Measurements from ENCODE around the gene LCOR. TPM values are rescaled to one million over a fixed set of nuclear protein-coding genes. Genes with fewer than 3 reads are reported as not detected.
A peak's percentile ranks its signal among the peaks of the same experiment; 100 is the strongest.

LCOR gene
- total RNA-seq, 4 donors from 2014 or later = 13.0 to 36.8 (median 17.1) TPM

- H3K4me1 ChIP-seq = no peaks in the 10 kb centered on the region
- H3K36me3 ChIP-seq = no peaks in the 10 kb centered on the region
- H3K9me3 ChIP-seq = no peaks in the 10 kb centered on the region
- 91% methylated on average over 5 of the region's 8 CpGs for WGBS
- no peaks in the 10 kb centered on the region for H3K27me3 ChIP-seq
- no peak overlapping the region for H3K4me3 ChIP-seq
- DNase-seq (ENCODE audit: low spot score in 2 of 2) = peak in 1 of 2 donors; percentile 49
- no peak overlapping the region for H3K27ac ChIP-seq
- TF ChIP-seq POLR2AphosphoS5 (IDR thresholded peaks at IDR 0.05) (no peak), POLR2A (IDR thresholded peaks at IDR 0.05) (no peak), EP300 (IDR thresholded peaks at IDR 0.05) (no peak)
- TF ChIP-seq, protein P1, sequence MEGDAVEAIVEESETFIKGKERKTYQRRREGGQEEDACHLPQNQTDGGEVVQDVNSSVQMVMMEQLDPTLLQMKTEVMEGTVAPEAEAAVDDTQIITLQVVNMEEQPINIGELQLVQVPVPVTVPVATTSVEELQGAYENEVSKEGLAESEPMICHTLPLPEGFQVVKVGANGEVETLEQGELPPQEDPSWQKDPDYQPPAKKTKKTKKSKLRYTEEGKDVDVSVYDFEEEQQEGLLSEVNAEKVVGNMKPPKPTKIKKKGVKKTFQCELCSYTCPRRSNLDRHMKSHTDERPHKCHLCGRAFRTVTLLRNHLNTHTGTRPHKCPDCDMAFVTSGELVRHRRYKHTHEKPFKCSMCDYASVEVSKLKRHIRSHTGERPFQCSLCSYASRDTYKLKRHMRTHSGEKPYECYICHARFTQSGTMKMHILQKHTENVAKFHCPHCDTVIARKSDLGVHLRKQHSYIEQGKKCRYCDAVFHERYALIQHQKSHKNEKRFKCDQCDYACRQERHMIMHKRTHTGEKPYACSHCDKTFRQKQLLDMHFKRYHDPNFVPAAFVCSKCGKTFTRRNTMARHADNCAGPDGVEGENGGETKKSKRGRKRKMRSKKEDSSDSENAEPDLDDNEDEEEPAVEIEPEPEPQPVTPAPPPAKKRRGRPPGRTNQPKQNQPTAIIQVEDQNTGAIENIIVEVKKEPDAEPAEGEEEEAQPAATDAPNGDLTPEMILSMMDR (IDR thresholded peaks at IDR 0.05) = no peak
Observed at GRCh38 chr10:97012470-97012869, 180.4 kb downstream of the LCOR start.

- Histone ChIP-seq H3K36me3 (no peaks in the 10 kb centered on the region), H3K4me3 (no peak overlapping the region), H3K4me1 (no peaks in the 10 kb centered on the region), H3K27ac (no peak overlapping the region), H3K9me3 (no peaks in the 10 kb centered on the region), H3K27me3 (no peaks in the 10 kb centered on the region)
- 85% methylated on average over 8 of the region's 8 CpGs for WGBS
- TF ChIP-seq, protein P1 (IDR thresholded peaks at IDR 0.05) = no peak
- no peak for TF ChIP-seq POLR2A (IDR thresholded peaks at IDR 0.05)
- TF ChIP-seq POLR2AphosphoS5 (IDR thresholded peaks at IDR 0.05) = no peak
- TF ChIP-seq EP300 (IDR thresholded peaks at IDR 0.05) = no peak
- no peak for DNase-seq (ENCODE audit: low spot score in 2 of 2)
Observed at GRCh38 chr10:97013568-97013967, 181.5 kb downstream of the LCOR start.

GRCh38 chr10:97013983-97014382 is 181.9 kb downstream of the LCOR start:
- no peaks in the 10 kb centered on the region for H3K36me3 ChIP-seq
- DNase-seq (ENCODE audit: low spot score in 2 of 2) = peak in 1 of 2 donors; percentile 47
- no peaks in the 10 kb centered on the region for H3K4me1 ChIP-seq
- no peak overlapping the region for H3K27ac ChIP-seq
- no peak for TF ChIP-seq EP300 (IDR thresholded peaks at IDR 0.05)
- no peak for TF ChIP-seq POLR2AphosphoS5 (IDR thresholded peaks at IDR 0.05)
- TF ChIP-seq POLR2A (IDR thresholded peaks at IDR 0.05) = no peak
- TF ChIP-seq, protein P1 (IDR thresholded peaks at IDR 0.05) = no peak
- H3K4me3 ChIP-seq = no peak overlapping the region
- no peaks in the 10 kb centered on the region for H3K9me3 ChIP-seq
- H3K27me3 ChIP-seq = no peaks in the 10 kb centered on the region
- WGBS = 82% methylated on average over 8 of the region's 8 CpGs

DNA sequence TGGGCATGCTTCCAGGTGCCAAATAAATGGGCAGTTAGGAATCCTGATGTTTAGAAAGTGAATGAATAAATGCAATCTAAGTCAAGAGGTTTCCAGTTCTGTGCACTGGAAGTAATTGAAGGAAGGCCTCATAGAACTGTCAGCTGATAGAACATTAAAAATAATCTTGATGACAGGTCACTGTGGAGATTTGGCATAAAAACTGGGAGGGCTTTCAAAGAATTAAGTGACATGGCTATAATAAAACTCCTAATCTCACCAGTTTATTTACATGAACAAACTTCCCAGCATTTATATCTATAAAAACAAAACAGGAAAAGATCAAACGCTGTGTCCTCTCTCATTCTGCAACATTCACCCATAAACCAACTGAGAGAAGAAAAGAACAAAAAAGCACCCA is 183.1 kb downstream of the LCOR start:
- Histone ChIP-seq H3K4me1 (no peaks in the 10 kb centered on the region), H3K36me3 (no peaks in the 10 kb centered on the region), H3K9me3 (no peaks in the 10 kb centered on the region), H3K4me3 (no peak overlapping the region), H3K27me3 (no peaks in the 10 kb centered on the region), H3K27ac (no peak overlapping the region)
- TF ChIP-seq EP300 (IDR thresholded peaks at IDR 0.05) (no peak), POLR2AphosphoS5 (IDR thresholded peaks at IDR 0.05) (no peak), POLR2A (IDR thresholded peaks at IDR 0.05) (no peak)
- TF ChIP-seq, protein P1 (IDR thresholded peaks at IDR 0.05) = no peak
- no peak for DNase-seq (ENCODE audit: low spot score in 2 of 2)
- 80% methylated on average over 1 of the region's 1 CpG for WGBS

- Histone ChIP-seq H3K4me1 (no peaks in the 10 kb centered on the region), H3K27me3 (no peaks in the 10 kb centered on the region), H3K9me3 (no peaks in the 10 kb centered on the region), H3K27ac (no peak overlapping the region), H3K36me3 (no peaks in the 10 kb centered on the region), H3K4me3 (no peak overlapping the region)
- TF ChIP-seq, protein P1 (IDR thresholded peaks at IDR 0.05) = no peak
- TF ChIP-seq POLR2AphosphoS5 (IDR thresholded peaks at IDR 0.05) = no peak
- WGBS = 77% methylated on average over 13 of the region's 15 CpGs
- peak in 1 of 2 donors; percentile 74 for DNase-seq (ENCODE audit: low spot score in 2 of 2)
Observed at GRCh38 chr10:97016728-97017473, 184.8 kb downstream of the LCOR start.

All from suprapubic skin (tissue), 4 donors.